Endothelial cell of umbilical vein (primary cell): ENCODE measurements around the gene TEX9. TPM values are rescaled to one million over a fixed set of nuclear protein-coding genes. Genes with fewer than 3 reads are reported as not detected.

Experiments used
- BruUV-seq: library from RNA; stranded (reverse); fragments of 400-500 nt; replicated peaks from 2 replicates; lab custom pipeline; 2021; lab: Mats Ljungman, UMichigan
- CTCF ChIA-PET: fragments of 300-600, 350-600 bp; sonication (Branson Sonifier 250); formaldehyde crosslinking; loops from one replicate; lab custom pipeline; 2021; ENCODE audit warnings: antibody characterized with exemption, inconsistent platforms; lab: Charles Lee
- POLR2A ChIA-PET: fragments of 300-600, 350-600 bp; sonication (Branson Sonifier 250); formaldehyde crosslinking; loops from one replicate; lab custom pipeline; 2021; ENCODE audit warnings: antibody characterized with exemption, inconsistent platforms; lab: Charles Lee
- DNase-seq: peaks from one replicate; pipeline ENCODE4 v3.0.0-alpha.2; 2011; ENCODE audit warnings: low read depth, low spot score
- FAIRE-seq: peaks from 2 replicates; lab custom pipeline; 2011; peaks lifted over from hg19 to GRCh38; lab: Jason Lieb, UNC
- H2AFZ ChIP-seq: 2 replicates; pipeline ENCODE4 v1.6.0; 2012; ENCODE audit warnings: low read depth, low read length, control low read depth, inconsistent platforms
- H3K27ac ChIP-seq: 2 replicates; pipeline ENCODE4 v1.5.1; 2011; ENCODE audit warnings: low read depth, mild to moderate bottlenecking, control low read depth, low read length, moderate library complexity; ENCODE audit not compliant: insufficient read depth
- H3K27me3 ChIP-seq, 2 experiments: 2 replicates each; pipeline versions ENCODE4 v1.6.0 to v1.6.1; 2011; ENCODE audit warnings: low read length in 2 of 2, mixed read lengths in 1 of 2; ENCODE audit not compliant: control insufficient read depth in 2 of 2, insufficient read depth in 2 of 2
- H3K36me3 ChIP-seq, 2 experiments: 2 replicates in 1 of 2; 3 replicates in 1 of 2; pipeline ENCODE4 v1.5.1; 2011; ENCODE audit warnings: low read length in 2 of 2, mild to moderate bottlenecking in 1 of 2, moderate library complexity in 1 of 2; ENCODE audit not compliant: control insufficient read depth in 2 of 2, insufficient read depth in 2 of 2; ENCODE audit errors: extremely low read depth in 1 of 2
- H3K4me1 ChIP-seq: 3 replicates; pipeline ENCODE4 v1.5.1; 2011; ENCODE audit warnings: mild to moderate bottlenecking, low read length; ENCODE audit not compliant: control insufficient read depth, insufficient read depth; ENCODE audit errors: extremely low read depth
- H3K4me2 ChIP-seq: 2 replicates; pipeline ENCODE4 v1.6.1; 2011; ENCODE audit warnings: low read length, control low read depth, mixed read lengths; ENCODE audit not compliant: insufficient read depth
- H3K4me3 ChIP-seq, 3 experiments: fragments of 200-600 bp in 1 of 3; sonication (generic), shearing (Covaris generic) in 1 of 3; replicated peaks in 1 of 3; 2 replicates each; pipeline ENCODE4 v1.5.1; 2011 to 2016; ENCODE audit warnings: control low read depth in 3 of 3, low read length in 3 of 3, mild to moderate bottlenecking in 2 of 3, inconsistent platforms in 1 of 3, low read depth in 1 of 3, moderate library complexity in 1 of 3; ENCODE audit not compliant: insufficient read depth in 1 of 3
- H3K79me2 ChIP-seq: 2 replicates; pipeline ENCODE4 v1.6.0; 2012; ENCODE audit warnings: low read length, inconsistent platforms; ENCODE audit not compliant: control insufficient read depth, insufficient read depth
- H3K9ac ChIP-seq: replicated peaks from 2 replicates; pipeline ENCODE3; 2011; ENCODE audit warnings: low read length, control low read depth; ENCODE audit not compliant: insufficient read depth; ENCODE audit errors: extremely low read depth
- H3K9me1 ChIP-seq: replicated peaks from 3 replicates; pipeline ENCODE4 v1.6.0; 2011; ENCODE audit warnings: mild to moderate bottlenecking, low read length; ENCODE audit not compliant: control insufficient read depth, insufficient read depth; ENCODE audit errors: extremely low read depth
- H3K9me3 ChIP-seq: replicated peaks from 2 replicates; pipeline ENCODE4 v1.5.1; 2012; ENCODE audit warnings: low read length, inconsistent platforms; ENCODE audit not compliant: control insufficient read depth, insufficient read depth
- H4K20me1 ChIP-seq: replicated peaks from 2 replicates; pipeline ENCODE3; 2011; ENCODE audit warnings: mild to moderate bottlenecking, low read length; ENCODE audit not compliant: control insufficient read depth, insufficient read depth; ENCODE audit errors: extremely low read depth
- EZH2 ChIP-seq: IDR thresholded peaks from 2 replicates; pipeline ENCODE4 v1.6.1; 2012; ENCODE audit warnings: borderline replicate concordance, low read depth, mild to moderate bottlenecking, moderate library complexity, low read length, inconsistent platforms; ENCODE audit not compliant: severe bottlenecking
- FOS ChIP-seq: IDR thresholded peaks from 2 replicates; pipeline ENCODE4 v1.6.1; 2011; ENCODE audit warnings: mild to moderate bottlenecking, low read length, moderate library complexity, borderline replicate concordance; ENCODE audit not compliant: insufficient read depth
- GATA2 ChIP-seq: IDR thresholded peaks from 2 replicates; pipeline ENCODE4 v1.7.0; 2011; ENCODE audit warnings: low read depth, mild to moderate bottlenecking, moderate library complexity, mixed read lengths, low read length; ENCODE audit not compliant: insufficient read length, insufficient read depth
- JUN ChIP-seq: IDR thresholded peaks from 2 replicates; pipeline ENCODE4 v1.6.1; 2011; ENCODE audit warnings: borderline replicate concordance, low read depth; ENCODE audit not compliant: insufficient read length, insufficient read depth
- MYC ChIP-seq: IDR thresholded peaks from one replicate; pipeline ENCODE4 v1.6.1; 2011; ENCODE audit warnings: mild to moderate bottlenecking, low read depth, low read length
- POLR2A ChIP-seq: IDR thresholded peaks from 2 replicates; pipeline ENCODE4 v1.6.1; 2012; ENCODE audit warnings: low read depth, mild to moderate bottlenecking, control low read depth, low read length
- POLR2AphosphoS5 ChIP-seq: IDR thresholded peaks from 2 replicates; pipeline ENCODE4 v1.6.1; 2012; ENCODE audit warnings: low read depth, mild to moderate bottlenecking, control low read depth, low read length, moderate library complexity; ENCODE audit not compliant: insufficient read depth
- dilution Hi-C: fragments of 300-500 bp; cut with MboI; formaldehyde crosslinking; loops from one replicate; pipeline ENCODE4 v1.15.0; 2019; ENCODE audit warnings: low sequenced_read_pairs; ENCODE audit not compliant: extremely low pct_ligation_motif_present
- intact Hi-C: fragments of 100-400 bp; cut with micrococcal nuclease; formaldehyde crosslinking; loops from one replicate; pipeline ENCODE4 v1.10.0; 2022
- polyA plus RNA-seq, 4 experiments: library from polyadenylated mRNA; depleted of rRNA in 3 of 4; stranded (reverse) in 3 of 4; unstranded in 1 of 4; fragments of >200 nt; gene quantifications; 2 replicates each; pipeline versions ENCODE4 v1.2.1 to v1.2.3, GENCODE V29; 2011 to 2012; ENCODE audit warnings: missing spikeins in 1 of 4
- total RNA-seq: library from RNA; stranded (reverse); gene quantifications from 2 replicates; pipeline ENCODE4 v1.2.3, GENCODE V29; 2021
- TF ChIP-seq, protein P1 (sequence below), 2 donors: IDR thresholded peaks; 1 replicate in 1 of 2; 2 replicates in 1 of 2; pipeline ENCODE4 v1.5.1; 2011; ENCODE audit warnings: low read length in 2 of 2, mild to moderate bottlenecking in 2 of 2, moderate library complexity in 2 of 2, control low read depth in 1 of 2, inconsistent platforms in 1 of 2, low read depth in 1 of 2; ENCODE audit not compliant: insufficient read depth in 1 of 2; ENCODE audit errors: extremely low read depth in 1 of 2
- TF ChIP-seq, protein P2 (sequence below): IDR thresholded peaks from 2 replicates; pipeline ENCODE4 v1.6.1; 2011; ENCODE audit not compliant: insufficient read depth, insufficient read length

Gene TEX9
- total and polyA plus RNA-seq, 2 donors (not counting 3 experiments of a cell fraction or from before 2014, with no cell fraction given) = 0.33 to 1.7 TPM

DNA sequence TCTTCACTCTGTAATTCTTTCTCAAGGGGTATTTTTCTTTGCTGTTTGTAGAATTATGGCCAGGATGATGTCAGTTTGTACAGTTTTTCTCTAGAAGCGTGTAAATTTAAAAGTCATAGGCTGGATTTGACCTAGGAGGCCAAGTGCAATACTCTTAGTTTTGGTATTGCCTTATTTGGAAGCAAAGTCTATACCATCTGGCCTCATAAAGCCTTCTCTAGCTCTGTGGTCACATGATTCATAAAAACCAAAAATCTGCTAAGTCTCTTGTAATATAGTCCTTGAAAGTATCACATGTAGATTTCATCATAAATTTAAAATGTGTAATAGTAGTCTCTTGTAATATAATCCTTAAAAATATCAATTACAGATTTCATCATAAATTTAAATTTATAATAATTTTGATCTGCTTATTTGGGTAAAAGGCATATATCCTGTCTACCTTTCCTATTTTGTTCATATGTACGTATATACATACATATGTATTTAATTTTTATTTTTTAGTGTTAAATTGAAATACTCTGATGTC, 25.6 kb downstream of the TEX9 start:
- Histone ChIP-seq H3K27ac (no peak overlapping the region), H3K9ac (no peak overlapping the region), H3K4me1 (no peaks in the 10 kb centered on the region), H3K4me2 (no peak overlapping the region), H2AFZ (no peak overlapping the region), H3K9me3 (no peaks in the 10 kb centered on the region), H4K20me1 (no peaks in the 10 kb centered on the region), H3K9me1 (no peaks in the 10 kb centered on the region), H3K27me3 (no peaks in the 10 kb centered on the region), H3K4me3 (no peak overlapping the region), H3K36me3 (no peaks in the 10 kb centered on the region), H3K79me2 (no peaks in the 10 kb centered on the region)
- dilution Hi-C loops = no loop called here
- intact Hi-C loops = no loop called here
- ChIA-PET POLR2A (no interaction called here), CTCF (interaction anchor here (0.6 kb wide), 1 partner anchor 9 kb away, joined by 3 read pairs; no protein-coding TSS in a partner anchor)
- BruUV-seq = no TSS peak
- no peak for FAIRE-seq
- TF ChIP-seq POLR2A (no peak), FOS (no peak), GATA2 (no peak), POLR2AphosphoS5 (no peak), JUN (no peak), MYC (no peak), EZH2 (no peak)
- TF ChIP-seq, protein P1, sequence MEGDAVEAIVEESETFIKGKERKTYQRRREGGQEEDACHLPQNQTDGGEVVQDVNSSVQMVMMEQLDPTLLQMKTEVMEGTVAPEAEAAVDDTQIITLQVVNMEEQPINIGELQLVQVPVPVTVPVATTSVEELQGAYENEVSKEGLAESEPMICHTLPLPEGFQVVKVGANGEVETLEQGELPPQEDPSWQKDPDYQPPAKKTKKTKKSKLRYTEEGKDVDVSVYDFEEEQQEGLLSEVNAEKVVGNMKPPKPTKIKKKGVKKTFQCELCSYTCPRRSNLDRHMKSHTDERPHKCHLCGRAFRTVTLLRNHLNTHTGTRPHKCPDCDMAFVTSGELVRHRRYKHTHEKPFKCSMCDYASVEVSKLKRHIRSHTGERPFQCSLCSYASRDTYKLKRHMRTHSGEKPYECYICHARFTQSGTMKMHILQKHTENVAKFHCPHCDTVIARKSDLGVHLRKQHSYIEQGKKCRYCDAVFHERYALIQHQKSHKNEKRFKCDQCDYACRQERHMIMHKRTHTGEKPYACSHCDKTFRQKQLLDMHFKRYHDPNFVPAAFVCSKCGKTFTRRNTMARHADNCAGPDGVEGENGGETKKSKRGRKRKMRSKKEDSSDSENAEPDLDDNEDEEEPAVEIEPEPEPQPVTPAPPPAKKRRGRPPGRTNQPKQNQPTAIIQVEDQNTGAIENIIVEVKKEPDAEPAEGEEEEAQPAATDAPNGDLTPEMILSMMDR (IDR thresholded peaks at IDR 0.05; ENCODE audit: extremely low read depth in 1 of 2, insufficient read depth in 1 of 2, low read depth in 1 of 2, low read length in 2 of 2) = no peak
- TF ChIP-seq, protein P2, sequence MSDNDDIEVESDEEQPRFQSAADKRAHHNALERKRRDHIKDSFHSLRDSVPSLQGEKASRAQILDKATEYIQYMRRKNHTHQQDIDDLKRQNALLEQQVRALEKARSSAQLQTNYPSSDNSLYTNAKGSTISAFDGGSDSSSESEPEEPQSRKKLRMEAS = no peak
- no peak for DNase-seq
